HG03442 (cell line): ENCODE measurements around the gene NUP62.
"Not testable (repeated sequence)": the region's sequence is repeated elsewhere in the genome, so short reads cannot be mapped to it uniquely, and the experiment has no call there.

Experiments
- ATAC-seq: cut with Tn5 transposase; IDR thresholded peaks from one replicate; pipeline ENCODE4 v1.9.1; 2021; ENCODE audit warnings: mild to moderate bottlenecking, moderate library complexity; ENCODE audit not compliant: unreplicated experiment

NUP62 gene

DNA sequence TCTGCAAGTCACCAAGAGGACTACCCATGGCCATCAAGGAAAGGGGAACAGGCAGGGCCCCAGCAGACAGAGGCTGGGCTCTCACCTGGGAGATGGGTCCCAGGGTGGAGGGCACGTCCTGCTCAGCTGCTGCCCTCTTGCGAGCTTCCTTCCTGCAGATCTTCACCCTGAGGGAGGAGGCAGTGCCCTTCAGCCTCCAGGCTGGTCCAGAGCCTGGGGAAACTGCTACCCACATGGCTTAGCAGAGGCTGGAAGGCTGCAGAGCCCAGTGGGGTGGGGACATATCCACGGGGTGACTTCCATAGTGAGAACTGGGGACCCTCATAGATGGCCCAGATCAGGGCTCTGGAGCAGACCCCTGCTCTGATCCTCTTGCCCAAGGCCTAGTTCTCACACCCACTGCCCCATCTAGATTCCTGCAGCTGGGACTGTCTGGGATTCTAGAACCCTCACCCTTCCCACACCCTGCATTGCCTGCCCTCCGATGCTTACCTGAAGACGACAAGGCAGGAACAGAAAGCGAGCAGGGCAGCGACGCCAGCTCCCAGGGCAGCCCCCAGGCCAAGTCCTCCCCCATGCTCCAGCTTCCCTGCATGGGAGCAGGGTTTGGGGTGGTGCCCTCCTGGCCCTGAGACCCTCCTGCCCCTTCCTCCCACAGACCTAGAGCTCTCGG, 22.6 kb upstream of the NUP62 start:
- ATAC-seq, result no peak

DNA sequence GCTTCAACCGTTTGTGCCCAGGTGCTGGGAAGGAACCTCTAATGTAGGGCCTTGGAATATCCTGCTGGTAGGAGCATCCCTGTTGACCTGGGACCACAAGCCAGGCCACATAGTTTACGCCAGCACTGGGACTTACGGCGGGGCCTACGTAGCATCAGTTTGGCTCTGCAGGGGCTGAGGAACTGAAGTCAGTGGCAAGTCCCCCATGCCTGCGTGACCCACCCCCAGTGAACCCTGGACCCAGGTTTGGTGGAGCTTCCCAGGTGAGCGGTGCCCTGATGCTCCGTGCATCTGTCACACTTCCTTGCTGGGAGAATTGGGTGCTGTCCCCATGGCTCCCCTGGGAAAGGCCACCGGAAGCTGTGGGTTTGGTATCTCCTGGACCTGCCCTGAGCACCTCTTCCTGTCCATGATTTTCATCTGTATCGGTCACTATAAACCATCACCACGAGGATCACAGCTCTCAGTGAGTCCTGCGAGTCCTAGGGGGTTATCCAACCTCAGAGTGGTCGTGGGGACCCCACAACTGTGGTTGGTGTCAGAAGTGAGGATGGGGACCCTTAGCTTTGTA, 21.7 kb upstream of the NUP62 start:
- no peak for ATAC-seq

DNA sequence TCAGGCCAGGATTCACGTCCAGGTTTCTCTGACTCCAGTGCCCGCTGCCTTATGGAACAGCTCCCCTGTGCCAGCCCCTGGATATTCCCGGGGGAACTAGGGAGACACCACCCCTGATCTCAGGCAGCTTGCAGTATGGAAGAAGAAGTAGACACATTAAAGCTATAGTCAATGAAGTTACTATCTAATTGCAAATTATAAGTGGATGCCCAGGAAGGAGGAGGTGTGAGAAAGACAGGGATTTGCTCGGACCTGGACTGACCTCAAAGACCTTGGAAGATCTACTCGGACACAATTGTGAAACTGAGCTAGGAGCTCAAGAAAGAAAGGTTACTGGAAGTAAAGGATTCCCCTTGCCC, 21.3 kb upstream of the NUP62 start:
- no peak for ATAC-seq

DNA sequence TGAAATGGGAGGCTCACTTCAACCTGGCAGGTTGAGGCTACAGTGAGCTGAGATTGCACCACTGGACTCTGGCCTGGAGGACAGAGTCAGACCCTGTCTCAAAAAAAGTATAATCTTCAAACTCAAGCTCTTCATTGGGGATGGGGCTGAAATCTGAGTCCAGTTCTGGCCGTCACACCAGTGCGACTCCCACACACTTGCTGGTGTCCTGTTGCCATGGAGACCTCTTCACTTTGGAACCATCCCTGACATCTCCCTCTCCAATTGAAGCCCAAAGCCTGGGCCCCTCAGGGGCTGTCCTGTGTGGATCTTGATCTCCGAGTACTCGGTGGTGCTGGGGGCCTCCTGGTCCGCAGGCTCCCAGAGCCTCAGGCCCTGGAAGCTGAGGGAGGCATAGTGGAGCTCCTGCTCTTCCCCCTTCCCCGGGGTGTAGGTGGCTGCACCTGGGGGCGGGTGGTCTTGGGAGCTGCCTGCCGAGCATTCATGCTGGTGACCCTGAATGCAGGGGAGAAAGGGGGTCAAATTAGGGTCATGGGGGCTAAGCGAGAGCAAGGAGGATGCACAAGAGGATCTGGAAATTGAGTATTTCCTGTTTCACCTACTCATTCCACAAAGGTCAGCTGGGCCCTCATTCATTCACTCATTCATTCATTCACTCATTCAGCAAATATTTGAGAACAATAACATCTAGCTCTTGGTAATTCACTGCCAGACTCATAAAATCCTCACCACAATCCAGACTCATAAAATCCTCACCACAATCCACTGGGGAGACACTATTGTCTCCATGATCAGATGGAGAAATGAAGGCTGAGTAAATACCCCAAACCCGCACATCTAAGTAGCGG, 20.7 kb upstream of the NUP62 start:
- no peak for ATAC-seq

DNA sequence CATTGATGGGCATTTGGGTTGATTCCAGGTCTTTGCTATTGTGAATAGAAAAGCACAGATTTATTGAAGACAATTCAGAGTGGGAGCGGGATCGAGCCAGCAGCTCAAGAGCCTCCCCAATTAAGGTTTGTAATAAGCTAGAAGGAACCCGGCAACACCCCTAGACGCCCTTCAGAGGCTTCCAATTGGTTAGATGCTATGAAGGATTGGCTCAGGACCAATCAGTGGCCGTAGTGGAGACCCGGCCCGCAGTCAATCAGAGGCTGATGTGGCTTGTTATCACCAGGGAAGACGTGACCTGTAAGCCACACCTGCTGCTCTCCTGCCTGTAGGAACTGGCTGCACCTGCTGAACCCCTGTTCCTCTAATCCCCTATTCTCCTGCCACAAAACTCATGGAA, 17.1 kb upstream of the NUP62 start:
- ATAC-seq, result no peak

DNA sequence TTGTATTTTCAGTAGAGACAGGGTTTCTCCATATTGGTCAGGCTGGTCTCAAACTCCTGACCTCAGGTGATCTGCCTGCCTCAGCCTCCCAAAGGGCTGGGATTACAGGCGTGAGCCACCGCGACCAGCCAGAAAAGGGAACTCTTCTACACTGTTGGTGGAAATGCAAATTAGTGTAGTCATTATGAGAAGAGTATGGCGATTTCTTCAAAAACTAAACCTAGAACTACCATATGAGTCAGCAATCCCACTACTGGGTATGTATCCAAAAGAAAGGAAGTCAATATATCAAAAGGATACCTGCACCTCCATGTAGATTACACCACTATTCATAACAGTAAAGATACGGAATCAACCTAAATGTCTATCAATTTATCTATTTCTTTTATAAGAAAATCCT, 15.3 kb upstream of the NUP62 start:
- ATAC-seq, result not testable (repeated sequence)

DNA sequence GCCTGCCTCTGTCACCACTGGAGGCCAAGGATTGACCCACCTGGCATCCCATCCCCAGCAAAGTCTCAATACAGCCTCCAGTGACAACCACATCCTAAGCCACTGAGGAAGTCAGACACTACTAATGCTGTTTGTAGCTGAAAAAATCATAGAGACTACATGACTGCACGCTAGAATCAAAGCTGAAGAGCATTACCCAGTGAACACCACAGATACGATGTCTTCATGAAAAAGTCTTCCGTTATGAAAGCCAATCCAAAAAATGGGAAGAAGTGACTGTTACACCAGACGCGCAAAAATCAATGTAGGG, 11.1 kb upstream of the NUP62 start:
- no peak for ATAC-seq

DNA sequence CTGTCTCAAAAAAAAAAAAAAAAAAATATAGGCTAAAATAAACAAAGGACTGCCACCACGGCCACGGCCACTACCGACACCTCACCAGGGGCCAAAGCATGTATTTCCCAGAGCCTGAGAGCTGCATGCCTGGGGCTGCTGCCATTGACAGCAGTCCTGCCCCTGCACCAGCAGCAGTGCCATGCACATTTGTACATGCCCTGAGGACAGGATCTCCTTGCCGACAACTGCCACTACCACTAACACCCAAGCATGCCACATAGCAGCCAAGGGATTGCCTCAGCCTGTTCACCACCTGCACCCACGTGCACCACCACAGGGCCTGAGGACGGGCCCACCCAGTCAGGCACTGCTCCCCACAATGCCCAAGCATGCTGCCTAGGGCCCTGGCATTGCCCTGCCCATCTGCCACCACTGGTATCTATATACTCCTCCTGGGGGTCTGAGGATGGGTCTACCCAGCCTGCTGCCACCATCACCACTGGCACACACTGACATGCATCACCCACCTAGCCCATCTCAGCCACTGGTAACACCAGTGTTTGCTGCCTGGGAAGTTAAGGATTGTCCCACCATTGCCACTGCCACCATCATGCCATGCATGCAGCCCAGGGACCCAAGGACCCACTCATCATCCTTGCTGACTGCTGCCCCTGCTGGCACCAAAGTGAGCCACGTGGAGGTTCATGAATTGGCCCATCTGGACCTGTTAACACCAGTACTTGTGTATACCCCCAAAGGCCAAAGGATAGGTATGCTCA, 10.6 kb upstream of the NUP62 start:
- ATAC-seq, result no peak

DNA sequence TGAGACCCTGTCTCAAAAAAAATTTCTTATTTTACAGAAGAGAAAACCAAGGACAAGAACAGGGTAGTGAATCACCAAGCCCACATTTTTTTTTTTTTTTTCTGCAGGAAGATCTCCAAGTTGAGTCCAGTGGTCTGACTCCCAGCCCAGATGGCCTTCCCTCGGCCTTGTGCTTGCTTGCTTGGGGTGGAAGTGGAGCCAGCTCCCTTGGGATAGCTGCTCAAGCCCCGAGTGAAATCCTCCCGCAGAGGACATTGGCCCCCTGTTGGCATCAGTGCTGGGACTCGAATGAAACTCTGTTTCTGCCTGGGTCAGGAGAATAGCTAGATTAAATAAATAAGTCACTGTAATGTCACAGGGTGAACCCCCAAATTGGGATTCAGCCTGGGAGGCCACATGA, 9.4 kb upstream of the NUP62 start:
- no peak for ATAC-seq

DNA sequence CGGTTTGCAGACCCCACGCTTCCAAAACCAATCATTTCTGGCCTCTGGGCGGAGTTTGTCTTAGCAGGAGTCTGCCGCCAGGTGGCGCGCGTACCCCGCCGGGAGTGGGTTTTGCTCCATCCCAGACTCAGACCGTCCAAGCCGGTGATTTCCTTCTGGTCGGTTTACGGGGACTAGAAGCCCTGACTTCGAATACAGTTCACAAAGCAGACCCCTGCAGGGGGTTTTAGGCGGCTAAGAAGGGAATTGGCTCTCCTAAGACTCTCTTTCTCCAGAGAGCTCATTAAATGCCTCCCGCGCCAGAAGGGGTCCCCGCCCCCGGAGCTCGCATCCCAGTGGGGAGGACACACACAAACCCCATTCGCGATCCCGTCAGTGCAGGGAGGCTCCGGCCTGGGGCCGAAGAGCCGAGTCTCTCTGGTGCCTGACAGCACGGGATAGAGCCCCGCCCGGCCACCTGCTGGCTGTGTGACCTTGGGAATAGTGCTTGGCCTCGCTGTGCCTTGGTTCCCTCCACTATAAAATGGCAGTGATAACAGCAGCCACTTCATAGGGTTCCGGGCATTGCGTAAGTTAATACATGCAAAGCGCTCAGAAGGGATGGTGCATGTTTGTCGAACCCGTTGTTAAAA, 8.6 kb upstream of the NUP62 start:
- no peak for ATAC-seq

DNA sequence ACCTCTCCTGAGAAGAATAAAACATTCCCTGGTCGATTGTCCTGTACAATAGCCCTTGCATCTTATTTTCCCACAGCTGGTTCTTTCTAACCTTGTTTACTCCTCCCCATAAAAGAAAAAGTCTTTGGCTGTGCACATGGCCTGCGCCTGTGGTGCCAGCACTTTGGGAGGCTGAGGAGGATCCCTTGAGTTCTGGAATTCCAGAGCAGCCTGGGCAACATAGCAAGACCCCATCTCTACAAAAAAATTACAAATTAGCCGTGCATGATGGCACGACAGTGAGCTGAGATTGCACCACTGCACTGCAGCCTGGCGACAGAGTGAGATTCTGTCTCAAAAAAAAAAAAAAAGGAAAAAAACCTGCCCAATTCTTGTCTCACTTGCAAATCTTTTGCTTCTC, 7.2 kb upstream of the NUP62 start:
- ATAC-seq, result no peak

DNA sequence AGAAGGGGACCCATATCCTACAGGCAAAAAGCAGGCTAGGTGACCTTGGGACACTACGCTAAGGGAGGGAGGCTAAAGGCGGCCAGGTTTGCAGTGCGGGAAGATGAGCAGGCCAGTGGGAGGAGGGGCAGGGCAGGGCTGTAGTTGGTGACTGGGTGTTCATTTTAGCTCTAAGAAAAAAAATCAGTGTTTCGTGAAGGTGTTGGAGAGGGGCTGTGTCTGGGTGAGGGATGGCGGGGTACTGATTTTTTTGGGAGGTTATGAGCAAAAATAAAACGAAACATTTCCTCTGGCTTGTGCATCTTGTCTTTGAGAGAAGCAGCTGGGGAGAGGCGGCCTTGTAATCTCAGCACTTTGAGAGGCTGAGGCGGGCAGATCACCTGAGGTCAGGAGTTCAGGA, 4.3 kb upstream of the NUP62 start:
- no peak for ATAC-seq

DNA sequence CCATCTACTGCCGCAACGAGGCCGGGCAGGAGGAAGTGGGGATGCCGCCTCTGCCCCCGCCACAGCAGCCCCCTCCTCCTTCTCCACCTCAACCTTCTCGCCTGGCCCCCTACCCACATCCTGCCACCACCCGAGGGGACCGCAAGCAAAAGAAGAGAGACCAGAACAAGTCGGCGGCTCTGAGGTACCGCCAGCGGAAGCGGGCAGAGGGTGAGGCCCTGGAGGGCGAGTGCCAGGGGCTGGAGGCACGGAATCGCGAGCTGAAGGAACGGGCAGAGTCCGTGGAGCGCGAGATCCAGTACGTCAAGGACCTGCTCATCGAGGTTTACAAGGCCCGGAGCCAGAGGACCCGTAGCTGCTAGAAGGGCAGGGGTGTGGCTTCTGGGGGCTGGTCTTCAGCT, 3.4 kb upstream of the NUP62 start:
- no peak for ATAC-seq

DNA sequence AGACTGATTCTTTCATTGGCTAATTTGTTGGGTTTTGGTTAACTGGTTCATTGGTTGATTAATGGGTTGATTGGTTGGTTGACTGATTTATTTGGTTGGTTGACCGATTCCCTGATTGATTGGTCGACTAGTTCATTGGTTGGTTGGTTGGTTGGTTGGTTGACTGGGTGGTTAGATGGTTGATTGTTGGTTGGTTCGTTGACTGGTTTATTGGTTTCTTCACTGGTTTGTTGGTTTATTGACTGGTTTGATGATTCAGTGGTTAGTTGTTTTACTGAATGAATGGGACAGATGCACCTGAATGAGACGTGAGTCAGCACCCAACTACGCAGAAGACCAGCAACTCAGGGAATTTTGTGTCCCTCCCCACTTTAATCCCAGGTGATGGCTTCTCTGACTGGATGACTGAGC, 2.7 kb upstream of the NUP62 start:
- ATAC-seq, result no peak

DNA sequence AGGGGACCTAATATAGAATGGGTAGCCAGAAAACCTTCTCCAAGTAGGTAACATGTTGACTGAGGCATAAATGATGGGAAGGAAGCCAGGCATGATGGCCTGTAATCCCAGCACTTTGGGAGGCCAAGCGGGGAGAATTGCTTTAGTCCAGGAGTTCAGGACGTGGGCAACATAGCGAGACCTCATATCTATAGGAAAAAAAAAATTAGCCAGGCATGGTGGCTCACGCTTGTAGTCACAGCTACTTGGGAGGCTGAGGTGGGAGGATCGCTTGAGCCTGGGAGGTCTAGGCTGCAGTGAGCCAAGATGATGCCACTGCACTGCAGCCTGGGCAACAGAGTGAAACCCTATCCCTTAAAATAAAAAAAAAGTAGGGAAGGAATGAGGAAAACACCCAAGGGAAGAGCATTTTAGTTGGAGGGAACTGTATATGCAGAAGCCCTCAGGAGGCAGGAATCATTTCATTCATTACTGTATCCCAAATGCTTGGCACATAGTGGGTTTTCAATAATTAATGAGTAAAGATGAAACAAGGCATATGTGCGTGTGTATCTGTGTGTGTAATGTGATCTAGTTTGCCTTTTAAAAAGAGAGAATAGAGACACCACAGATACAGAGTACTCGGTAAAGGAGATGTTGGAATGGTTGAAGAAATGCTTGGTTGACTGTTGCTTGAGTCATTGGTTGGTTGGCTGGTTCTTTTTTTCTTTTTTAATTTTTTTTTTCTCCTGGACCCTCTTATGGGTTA, 2.2 kb upstream of the NUP62 start:
- ATAC-seq, result no peak

DNA sequence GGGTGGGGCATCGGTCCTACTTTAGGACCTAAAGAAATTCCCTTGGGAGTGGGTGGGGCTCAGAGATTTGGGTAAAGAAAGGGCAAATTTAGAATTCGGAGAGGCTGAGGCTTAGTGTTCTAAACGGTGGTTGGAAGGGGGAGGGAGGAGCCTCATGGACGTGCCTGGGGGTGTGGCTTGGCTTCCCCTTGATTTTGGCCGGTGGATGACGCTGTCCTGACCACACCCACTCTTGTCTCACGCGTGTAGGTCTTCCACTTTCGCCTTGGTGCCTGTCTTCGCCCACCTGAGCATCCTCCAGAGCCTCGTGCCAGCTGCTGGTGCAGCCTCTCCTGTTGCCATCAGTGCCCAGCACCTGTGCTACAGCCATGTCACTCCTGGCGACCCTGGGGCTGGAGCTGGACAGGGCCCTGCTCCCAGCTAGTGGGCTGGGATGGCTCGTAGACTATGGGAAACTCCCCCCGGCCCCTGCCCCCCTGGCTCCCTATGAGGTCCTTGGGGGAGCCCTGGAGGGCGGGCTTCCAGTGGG, 1.2 kb upstream of the NUP62 start:
- no peak for ATAC-seq

DNA sequence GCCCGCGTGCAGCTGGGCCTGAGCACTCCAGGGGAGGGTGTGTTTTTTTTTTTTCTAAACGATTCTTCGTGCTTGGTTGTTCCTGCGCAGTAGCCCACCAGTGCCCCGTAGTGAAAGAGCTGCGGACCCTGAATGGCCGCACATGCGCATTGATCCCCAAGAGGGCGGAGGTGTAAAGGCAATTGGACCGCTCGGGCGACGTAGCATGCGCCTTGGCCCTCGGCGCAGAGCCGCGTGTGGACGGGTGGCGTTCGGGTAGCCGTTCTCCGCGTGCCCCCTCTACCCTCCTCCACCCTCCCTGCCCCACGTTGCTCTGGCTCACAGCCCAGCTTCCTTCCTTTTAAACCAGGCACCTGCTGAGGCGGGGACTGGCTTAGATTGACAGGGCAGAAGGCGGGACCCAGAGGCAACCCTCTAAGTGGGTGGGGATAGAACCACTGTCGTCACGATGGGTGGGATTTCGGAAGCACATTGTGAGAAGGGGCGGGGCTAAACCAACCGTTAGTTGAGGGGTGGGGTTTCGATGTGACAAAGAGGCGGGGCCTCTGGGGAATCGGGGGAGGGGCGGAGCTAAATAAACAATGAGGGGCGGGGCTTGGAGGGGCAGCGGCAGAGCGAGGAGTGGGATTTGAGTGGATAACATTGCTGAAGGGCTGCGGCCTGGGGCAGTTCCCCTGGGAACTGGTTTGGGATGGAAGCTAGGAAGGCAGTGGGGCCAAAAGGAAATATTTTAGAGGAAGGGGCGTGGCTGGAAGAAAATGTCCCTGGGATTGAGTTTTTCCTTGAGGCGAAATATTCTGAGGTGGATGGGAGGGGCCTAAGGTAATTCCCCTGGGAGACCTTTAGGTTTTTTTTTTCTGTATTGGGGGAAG, 543 bp upstream of the NUP62 start:
- ATAC-seq, result peak; percentile 66

DNA sequence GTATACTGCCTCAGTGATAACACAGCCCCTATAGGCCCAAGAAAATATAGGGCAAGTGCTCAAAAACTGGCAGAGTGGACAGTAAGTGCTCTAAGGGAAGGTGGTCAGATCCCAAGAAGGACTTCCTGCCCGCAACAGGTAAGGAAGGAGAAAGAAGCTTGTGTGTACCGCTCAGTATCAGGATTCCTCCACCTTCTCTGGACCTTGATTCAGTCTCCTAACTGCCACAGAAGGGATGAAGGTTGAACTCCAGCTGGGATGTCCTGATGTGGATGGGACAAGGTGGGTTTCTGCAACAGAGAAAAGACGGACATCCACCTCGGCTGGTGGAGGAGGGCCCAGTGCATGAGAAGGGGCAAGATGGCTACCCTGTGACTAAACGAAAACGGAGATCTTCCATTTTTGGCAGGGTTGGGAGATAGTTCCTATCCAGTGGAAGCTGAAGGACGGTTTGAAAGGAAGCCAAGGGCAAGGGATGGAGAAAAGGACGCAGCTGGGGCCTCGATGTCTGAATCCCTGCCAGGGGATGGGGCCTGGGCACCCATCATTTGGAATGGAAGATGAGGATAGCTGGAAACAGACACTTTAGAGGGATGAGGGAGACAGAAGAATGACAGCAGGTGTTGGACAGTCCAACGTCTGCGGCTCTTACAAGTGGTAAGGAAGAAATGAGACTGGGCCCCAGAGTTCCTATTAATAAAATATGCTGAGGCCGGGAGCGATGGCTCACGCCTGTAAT, 1.6 kb downstream of the NUP62 start:
- ATAC-seq, result no peak

DNA sequence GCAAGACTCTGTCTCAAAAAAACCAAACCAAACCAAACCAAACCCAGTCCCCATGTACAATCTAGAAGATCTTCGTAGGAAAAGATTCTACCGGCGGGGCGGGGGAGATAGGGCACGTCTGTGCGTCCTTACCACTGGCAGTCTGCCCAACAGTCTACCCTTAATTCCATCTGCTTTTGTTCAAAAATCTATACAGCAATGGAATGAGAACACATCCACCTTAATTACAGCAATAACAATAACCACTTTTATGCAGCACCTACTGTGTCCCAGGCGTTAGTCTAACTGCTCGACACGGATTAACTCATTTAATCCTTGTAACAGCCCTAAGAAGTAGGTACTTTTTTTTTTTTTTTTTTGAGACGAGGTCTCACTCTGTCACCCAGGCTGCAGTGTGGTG, 2.8 kb downstream of the NUP62 start:
- no peak for ATAC-seq
